Body of pancreas (tissue), 4 donors: ENCODE data around the gene TULP4. TPM values are rescaled to one million over a fixed set of nuclear protein-coding genes. Genes with fewer than 3 reads are reported as not detected.

Source experiments
- ATAC-seq: fragments of 150-250 bp; one replicate; pipeline ENCODE4 v1.9.1; 2016
- DNase-seq, 4 donors: peaks; one replicate each; pipeline ENCODE4 v3.0.0-alpha.2; 2019
- H3K27ac ChIP-seq, 4 donors: fragments of 200-600 bp; sonication (generic); 1 replicate in 3 of 4; 2 replicates in 1 of 4; pipeline versions ENCODE4 v1.5.1 to v1.6.1; 2016 to 2019; ENCODE audit warnings: mild to moderate bottlenecking in 1 of 4, mixed read lengths in 1 of 4, moderate library complexity in 1 of 4
- H3K27me3 ChIP-seq, 2 donors: fragments of 200-600 bp; sonication (generic); one replicate each; pipeline ENCODE4 v1.6.0; 2016; ENCODE audit warnings: mild to moderate bottlenecking in 1 of 2
- H3K36me3 ChIP-seq, 2 donors: fragments of 200-600 bp; sonication (generic); replicated peaks in 1 of 2; 2 replicates each; pipeline ENCODE4 v1.5.1; 2016; ENCODE audit warnings: low read depth in 2 of 2; ENCODE audit not compliant: insufficient read depth in 1 of 2
- H3K4me1 ChIP-seq: fragments of 200-600 bp; sonication (generic); one replicate; pipeline ENCODE4 v1.6.0; 2016
- H3K4me3 ChIP-seq, 2 donors: fragments of 200-600 bp; sonication (generic); 1 replicate in 1 of 2; 2 replicates in 1 of 2; pipeline ENCODE4 v1.5.1; 2016 to 2019
- H3K9me3 ChIP-seq, 3 donors: fragments of 200-600 bp; sonication (generic); 1 replicate in 2 of 3; 2 replicates in 1 of 3; pipeline ENCODE4 v1.5.1; 2016
- CTCF ChIP-seq, 7 experiments: fragments of 450-650 bp in 4 of 7; fragments of 200-600 bp in 3 of 7; sonication (generic) in 3 of 7; IDR thresholded peaks; one replicate each; pipeline ENCODE4 v1.5.1; 2016 to 2019; ENCODE audit warnings: antibody characterized with exemption in 7 of 7
- POLR2A ChIP-seq, 3 donors: fragments of 450-650 bp; IDR thresholded peaks; one replicate each; pipeline ENCODE4 v1.6.1; 2016; ENCODE audit warnings: antibody characterized with exemption in 3 of 3, mild to moderate bottlenecking in 2 of 3
- WGBS, 2 donors: methylation state at CpG; one replicate each; pipeline ENCODE4 v1.1.5; 2017; 5-methylcytosine and 5-hydroxymethylcytosine counted together
- intact Hi-C: fragments of 100-400 bp; cut with DNase I; formaldehyde crosslinking; loops from one replicate; pipeline ENCODE4 v1.15.1; 2023
- total RNA-seq, 2 donors: library from RNA; depleted of rRNA; stranded (reverse); fragments of >200 nt; gene quantifications; one replicate each; pipeline ENCODE4 v1.1.0, GENCODE V29; 2016

Gene TULP4
- total RNA-seq, 2 donors from 2014 or later = 81.2 to 92.3 TPM

GRCh38 chr6:158322400-158322723 lies 10.1 kb downstream of the TULP4 start:
- H3K4me1 ChIP-seq = peaks cover 21% of the 10 kb centered on the region
- peak overlapping the region in 3 of 4 donors; percentile 37 to 66 (median 48) for H3K27ac ChIP-seq
- ATAC-seq = no peak

GRCh38 chr6:158322724-158323560 lies 10.7 kb downstream of the TULP4 start:
- intact Hi-C loops = no loop called here
- Histone ChIP-seq H3K27me3 (no peaks in the 10 kb centered on the region), H3K27ac (peak overlapping the region; percentile 16 to 66 (median 42)), H3K4me1 (peaks cover 24% of the 10 kb centered on the region), H3K9me3 (no peaks in the 10 kb centered on the region), H3K36me3 (no peaks in the 10 kb centered on the region), H3K4me3 (no peak overlapping the region)
- WGBS, 2 donors = 46 to 48% methylated on average over 11 of the region's 11 CpGs
- no peak for DNase-seq
- ATAC-seq = peak; percentile 92
- TF ChIP-seq CTCF (IDR thresholded peaks at IDR 0.05) (no peak), POLR2A (IDR thresholded peaks at IDR 0.05) (no peak)

More at GRCh38 chr6:158322400-158322723, 10.1 kb downstream of the TULP4 start:
- DNase-seq = no peak
- no peaks in the 10 kb centered on the region for H3K9me3 ChIP-seq
- no peak for TF ChIP-seq CTCF (IDR thresholded peaks at IDR 0.05)
- no peak for TF ChIP-seq POLR2A (IDR thresholded peaks at IDR 0.05)
- intact Hi-C loops = no loop called here
- H3K27me3 ChIP-seq = no peaks in the 10 kb centered on the region
- no peak overlapping the region for H3K4me3 ChIP-seq
- no peaks in the 10 kb centered on the region for H3K36me3 ChIP-seq

- 76 to 85% methylated on average over 2 of the region's 2 CpGs for WGBS, 2 donors
- ATAC-seq = no peak
- intact Hi-C loops = no loop called here
Measured at GRCh38 chr6:158323561-158323958, 11.3 kb downstream of the TULP4 start.

GRCh38 chr6:158324136-158324535 lies 11.9 kb downstream of the TULP4 start:
- 83% methylated on average over 5 of the region's 5 CpGs for WGBS, 2 donors
- Histone ChIP-seq H3K4me1 (peaks cover 36% of the 10 kb centered on the region), H3K27me3 (no peaks in the 10 kb centered on the region), H3K9me3 (no peaks in the 10 kb centered on the region), H3K4me3 (no peak overlapping the region), H3K27ac (no peak overlapping the region), H3K36me3 (no peaks in the 10 kb centered on the region)
- TF ChIP-seq POLR2A (IDR thresholded peaks at IDR 0.05) = no peak
- TF ChIP-seq CTCF (IDR thresholded peaks at IDR 0.05) = no peak
- ATAC-seq (no peak), DNase-seq (no peak)
- intact Hi-C loops = no loop called here

More at GRCh38 chr6:158323561-158323958, 11.3 kb downstream of the TULP4 start:
- Histone ChIP-seq H3K27ac (peak overlapping the region; percentile 16 to 66 (median 42)), H3K36me3 (no peaks in the 10 kb centered on the region), H3K27me3 (no peaks in the 10 kb centered on the region), H3K4me1 (peaks cover 30% of the 10 kb centered on the region), H3K4me3 (no peak overlapping the region), H3K9me3 (no peaks in the 10 kb centered on the region)
- DNase-seq = no peak
- TF ChIP-seq POLR2A (IDR thresholded peaks at IDR 0.05) (no peak), CTCF (IDR thresholded peaks at IDR 0.05) (no peak)

- Histone ChIP-seq H3K27ac (no peak overlapping the region), H3K4me3 (no peak overlapping the region), H3K27me3 (no peaks in the 10 kb centered on the region), H3K4me1 (peaks cover 45% of the 10 kb centered on the region), H3K9me3 (no peaks in the 10 kb centered on the region), H3K36me3 (no peaks in the 10 kb centered on the region)
- intact Hi-C loops = no loop called here
- TF ChIP-seq POLR2A (IDR thresholded peaks at IDR 0.05) = no peak
- no peak for TF ChIP-seq CTCF (IDR thresholded peaks at IDR 0.05)
- 80 to 83% methylated on average over 1 of the region's 1 CpG for WGBS, 2 donors
- DNase-seq (no peak), ATAC-seq (no peak)
Measured at GRCh38 chr6:158327211-158327610, 14.9 kb downstream of the TULP4 start.
